Left kidney (tissue), 2 donors: ENCODE measurements around the gene GRB10. TPM values are rescaled to one million over a fixed set of nuclear protein-coding genes. Genes with fewer than 3 reads are reported as not detected.

ENCODE experiments used
- DNase-seq: peaks from one replicate; pipeline ENCODE4 v3.0.0-alpha.2; 2013
- polyA plus RNA-seq: library from polyadenylated mRNA; unstranded; fragments of 120-200 nt; gene quantifications from one replicate; pipeline ENCODE4 v1.2.1, GENCODE V29; 2013; ENCODE audit not compliant: insufficient read length

Gene GRB10
- polyA plus RNA-seq, 1 donor: 45.6 TPM

- DNase-seq: no peak
These were observed 89.1 kb downstream of the GRB10 start for GRCh38 chr7:50693455-50694130.

DNA sequence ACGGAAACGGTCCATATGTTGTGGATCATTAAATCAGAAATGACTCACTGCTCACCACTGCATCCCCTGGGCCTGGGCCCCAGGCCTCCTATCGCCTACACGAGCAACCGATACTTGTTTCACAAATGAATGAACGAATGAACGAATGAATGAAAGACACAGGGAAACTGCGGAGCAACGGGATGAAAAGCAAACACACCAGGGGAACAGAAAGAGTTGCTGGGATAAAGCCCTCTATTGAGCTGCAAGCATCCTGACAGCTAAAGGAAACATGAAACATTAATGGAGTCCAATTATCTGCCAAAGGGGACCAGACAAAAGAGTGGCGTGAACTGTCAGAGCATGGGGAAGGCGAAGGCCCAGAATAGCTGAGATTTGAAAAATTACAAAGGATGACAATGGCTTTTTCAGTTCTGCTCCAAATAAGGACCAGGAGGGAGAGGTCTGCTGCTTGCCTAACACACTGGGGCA is 92.1 kb downstream of the GRB10 start:
- no peak for DNase-seq

GRCh38 chr7:50688226-50688590 is 94.5 kb downstream of the GRB10 start:
- no peak for DNase-seq

GRCh38 chr7:50687575-50688225 is 95.0 kb downstream of the GRB10 start:
- no peak for DNase-seq

DNA sequence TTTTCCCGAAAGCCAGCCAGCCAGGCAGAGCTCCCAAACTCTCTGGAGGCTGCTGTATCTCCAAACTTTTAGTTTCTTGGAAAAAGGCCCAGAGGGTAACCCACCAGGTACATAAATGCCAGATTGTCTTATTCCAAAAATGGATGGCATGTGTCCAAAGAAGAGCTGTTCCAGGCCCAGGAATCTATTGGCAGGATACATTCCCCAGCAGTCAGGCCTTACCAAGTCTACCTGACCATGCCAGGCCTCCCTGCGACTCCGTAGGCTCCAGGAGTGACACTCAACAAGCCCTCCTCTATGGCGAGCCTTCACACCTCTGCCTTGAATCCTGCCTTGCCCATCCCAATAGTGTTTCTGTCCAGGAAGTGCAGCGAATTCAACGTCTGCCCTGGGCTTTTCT is 95.6 kb downstream of the GRB10 start:
- no peak for DNase-seq

DNA sequence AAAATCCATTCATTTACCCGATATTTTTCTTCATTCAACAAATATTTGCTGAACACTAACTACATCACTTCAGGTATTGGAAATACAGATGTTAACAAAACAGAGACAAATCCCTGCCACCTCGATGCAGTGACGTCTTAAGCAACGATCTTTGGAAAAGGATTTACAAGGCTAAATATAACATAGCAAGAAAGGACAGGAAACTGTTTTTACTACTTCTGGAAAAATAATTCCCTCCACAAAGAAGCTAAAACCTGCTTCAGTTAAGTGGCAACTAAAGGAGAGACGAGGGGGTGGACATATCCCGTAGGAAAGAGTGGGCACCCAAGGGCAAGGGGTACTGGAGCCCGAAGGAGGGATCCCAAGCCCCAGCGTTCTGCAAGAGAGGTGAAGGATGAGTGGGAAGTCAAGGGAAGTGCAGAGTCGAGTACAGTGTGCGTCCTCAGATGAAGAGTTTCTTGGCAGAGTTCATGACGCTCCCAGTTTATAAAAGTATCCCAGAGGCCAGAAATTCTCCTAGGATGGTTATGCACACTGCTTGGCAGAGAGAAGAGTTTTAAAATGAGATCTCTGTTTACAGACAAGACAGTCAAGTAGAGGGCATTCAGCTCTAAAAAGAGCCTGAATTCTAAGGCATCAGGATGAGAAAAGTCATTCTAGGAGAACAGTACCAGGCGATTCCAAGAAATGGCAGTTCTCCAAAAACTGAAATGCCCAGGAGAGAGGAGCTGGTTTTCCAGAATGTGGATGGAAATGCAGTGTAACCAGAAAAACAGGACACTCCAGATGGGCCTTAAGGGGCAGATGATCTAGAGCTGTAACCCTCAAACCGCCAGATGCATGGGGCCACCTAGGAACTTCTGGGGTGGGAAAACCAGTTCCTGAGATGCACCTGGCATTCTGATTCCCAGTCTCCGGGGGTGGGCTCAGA is 97.3 kb downstream of the GRB10 start:
- DNase-seq: no peak

- DNase-seq: no peak
These were observed 98.0 kb downstream of the GRB10 start for GRCh38 chr7:50684713-50685075.

DNA sequence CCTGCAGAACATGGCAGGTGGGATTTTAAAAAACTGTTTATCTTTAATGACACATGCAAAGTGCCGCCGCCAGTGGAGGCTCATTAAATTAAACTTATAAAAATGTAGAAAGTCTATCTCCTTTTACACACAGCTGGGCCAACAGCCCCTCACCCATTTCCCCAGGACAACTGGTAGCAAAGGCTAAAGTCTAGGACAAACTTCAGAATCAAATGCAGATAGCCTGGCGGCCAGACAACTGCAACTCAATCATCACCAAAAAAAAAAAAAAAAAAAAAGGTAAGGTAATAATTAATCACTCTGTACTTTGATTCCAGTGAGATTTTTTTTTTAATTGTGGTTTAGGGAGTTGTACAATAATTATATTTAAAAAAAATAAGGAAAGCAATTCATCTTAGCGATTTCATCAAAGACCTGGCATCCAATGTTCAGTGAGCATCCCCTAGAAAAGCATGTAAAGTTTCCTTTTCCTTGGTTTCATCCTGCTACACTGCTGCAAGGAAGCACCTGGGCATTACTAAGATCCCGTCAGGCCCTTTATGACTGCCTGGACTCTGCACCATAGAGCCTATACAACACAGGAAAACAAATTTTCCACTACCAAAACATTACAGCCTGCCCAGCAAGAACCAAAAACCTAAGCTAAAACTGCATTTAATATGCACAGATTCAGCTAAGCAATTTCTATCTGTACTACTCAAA is 98.5 kb downstream of the GRB10 start:
- no peak for DNase-seq

DNA sequence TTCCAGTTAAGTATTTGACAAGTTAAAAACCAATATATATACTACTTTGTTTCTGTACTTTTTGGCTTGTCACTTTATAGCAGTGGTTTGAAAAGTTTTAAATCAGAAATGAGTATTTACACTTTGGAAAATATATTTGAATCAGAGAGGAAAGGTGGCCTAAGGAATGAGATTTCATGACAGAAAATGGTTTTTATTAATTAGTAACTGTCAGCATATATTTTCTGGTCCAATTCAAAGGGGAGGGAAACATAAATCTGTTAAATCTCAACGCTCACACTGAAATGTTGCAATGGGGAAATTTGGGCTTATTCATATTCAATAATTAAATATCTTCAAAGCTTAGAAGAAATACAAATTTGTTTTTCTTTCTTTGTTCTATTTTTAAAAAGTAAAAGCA is 100.1 kb downstream of the GRB10 start:
- no peak for DNase-seq

GRCh38 chr7:50682079-50682478 is 100.6 kb downstream of the GRB10 start:
- no peak for DNase-seq

DNA sequence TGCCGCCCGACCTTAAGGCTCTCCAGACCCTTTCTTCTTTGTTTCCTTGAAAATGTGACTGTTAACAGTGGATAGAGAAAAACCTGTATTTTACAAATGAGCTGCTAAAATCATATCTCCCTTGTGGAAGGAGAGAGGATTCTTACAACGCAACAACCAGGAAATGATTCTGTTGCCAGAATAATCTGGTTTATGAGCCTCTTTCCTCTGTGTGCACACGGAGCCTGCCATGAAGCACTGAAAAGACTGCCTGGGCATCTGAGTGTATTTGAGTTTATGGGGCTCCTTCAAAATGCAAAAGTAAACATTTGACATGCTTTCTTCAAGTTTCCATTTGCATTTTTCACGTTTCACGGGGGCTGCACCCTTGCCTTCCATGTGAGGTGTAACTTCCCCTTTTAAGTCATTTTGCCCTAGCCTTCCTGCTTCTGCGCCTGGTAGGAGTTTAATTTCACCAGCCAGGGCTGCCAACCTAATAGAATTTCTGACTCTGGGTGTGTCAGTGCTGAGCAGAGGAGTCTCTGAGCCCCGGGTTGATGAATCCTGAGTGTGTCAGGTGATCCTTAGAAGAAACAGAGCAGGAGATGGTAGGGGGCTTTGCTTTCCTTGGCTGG is 101.2 kb downstream of the GRB10 start:
- no peak for DNase-seq

DNA sequence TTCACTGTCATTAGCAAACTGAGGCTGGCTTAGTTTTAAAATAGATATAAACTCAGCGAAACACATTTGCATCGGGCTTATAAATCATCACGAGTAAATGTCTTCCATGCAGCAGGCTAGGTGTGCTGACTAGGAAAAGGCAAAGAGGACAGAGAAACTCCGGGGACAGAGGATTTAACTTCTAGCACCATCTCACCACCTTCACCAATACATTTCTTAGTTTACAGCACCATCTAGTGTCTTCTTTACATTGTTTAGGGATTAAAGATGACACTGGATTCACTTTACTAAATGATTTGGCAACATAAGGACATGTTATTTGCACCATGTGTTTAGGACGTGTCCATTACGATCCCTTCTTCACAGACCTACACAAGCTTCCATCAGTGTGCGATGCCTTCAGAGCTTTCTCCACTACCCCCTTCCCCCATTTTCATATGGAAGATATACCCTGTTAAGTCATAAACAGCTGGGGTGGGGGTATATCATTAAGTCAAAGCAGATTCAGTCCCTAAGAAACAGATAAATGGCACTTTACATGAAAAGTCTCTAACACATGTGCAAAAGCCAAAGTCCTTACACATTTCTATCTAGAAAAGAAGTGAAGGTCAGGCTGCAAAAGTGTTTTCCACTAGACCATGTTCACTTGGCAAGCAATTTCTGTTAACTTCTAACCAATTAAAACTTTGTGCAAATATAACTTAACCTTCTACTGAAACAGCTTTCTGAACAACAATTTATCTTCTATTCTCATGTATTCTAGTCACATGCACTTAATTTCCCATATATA is 103.3 kb downstream of the GRB10 start:
- peak; percentile 39 for DNase-seq

- DNase-seq: no peak
These were observed 104.1 kb downstream of the GRB10 start for GRCh38 chr7:50678586-50678985.

GRCh38 chr7:50677638-50677996 is 105.1 kb downstream of the GRB10 start:
- DNase-seq: no peak

DNA sequence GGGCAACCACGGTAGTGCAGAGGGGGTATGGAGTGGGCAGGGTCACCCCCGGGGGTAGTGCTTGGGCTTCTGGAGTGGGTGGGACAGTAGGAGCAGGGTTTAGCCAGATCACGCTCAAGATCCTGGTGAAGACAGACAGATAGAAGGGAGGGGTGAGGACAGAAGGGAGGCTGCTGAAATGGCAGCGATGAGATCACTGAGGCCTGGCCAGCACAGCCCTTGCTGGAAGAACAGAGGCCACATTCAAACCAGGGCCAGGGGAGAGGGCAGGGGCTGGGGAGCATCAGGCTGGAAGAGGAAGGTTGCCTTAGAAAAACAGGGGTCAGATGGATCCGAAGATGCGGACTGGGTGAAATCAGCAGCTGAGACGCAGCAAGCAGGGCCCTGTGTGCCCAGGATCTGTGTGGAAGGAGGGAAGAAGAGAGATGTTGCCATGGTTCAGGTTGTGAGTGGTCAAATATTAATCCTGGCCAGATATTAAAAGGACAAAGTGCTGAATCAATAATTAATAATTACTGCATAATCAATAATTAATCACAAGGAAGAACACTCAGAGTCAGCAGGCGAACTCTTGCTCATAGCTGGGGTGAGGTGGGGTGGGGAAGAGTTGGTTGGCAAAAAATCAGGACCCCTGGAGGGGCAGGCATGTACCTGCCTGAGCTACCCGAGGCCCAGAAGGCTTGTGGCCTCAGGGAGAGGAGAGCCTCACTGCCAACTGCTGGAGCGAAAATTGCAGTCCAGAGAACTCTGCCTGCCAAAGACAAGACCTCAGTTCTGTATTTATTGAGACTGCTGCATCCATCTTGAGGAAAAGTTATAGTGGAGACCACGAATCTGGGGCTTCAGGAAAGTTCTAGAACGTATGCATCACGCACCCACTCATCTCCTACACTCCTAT is 105.7 kb downstream of the GRB10 start:
- no peak for DNase-seq

- no peak for DNase-seq
These were observed 106.6 kb downstream of the GRB10 start for GRCh38 chr7:50676079-50676478.

GRCh38 chr7:50674896-50675835 is 107.5 kb downstream of the GRB10 start:
- DNase-seq: no peak

DNA sequence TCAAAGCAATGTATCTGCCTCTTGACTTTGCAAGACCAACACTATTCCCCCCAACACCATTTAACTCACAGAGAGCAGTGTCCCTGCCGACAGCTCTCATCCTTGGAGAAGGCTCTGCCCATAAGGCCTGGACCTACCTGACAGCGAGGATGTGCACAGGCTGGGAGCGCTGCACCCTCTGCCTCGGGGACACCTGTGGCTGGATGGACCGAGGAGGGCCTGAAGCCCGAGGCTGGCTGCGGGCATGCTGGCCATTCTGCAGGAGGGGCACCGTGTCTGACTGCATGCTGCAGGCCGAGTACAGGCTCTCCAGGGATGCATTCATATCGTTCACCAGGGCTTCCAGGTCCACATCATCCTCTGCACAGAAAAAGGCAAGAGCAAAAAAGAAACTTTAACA is 108.4 kb downstream of the GRB10 start:
- no peak for DNase-seq

DNA sequence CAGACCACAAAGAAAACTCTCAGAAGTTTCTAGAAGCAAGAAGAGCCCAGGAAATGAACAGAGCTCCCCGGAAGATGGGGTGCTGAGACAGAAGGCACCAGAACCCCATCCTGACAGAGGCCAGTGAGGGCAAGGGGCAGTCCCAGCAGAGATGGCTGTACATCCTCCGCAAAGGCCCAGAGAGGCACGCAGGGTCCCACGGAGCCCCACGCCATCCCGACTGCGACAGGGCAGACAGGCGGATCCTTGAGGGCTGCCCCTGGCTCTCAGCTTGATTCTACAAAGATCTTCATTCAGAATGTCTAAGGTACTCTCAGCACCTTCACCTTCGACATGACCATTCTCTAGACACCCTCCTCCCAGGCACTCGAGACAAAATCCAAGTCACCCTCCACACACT is 109.6 kb downstream of the GRB10 start:
- no peak for DNase-seq
